ENCODE measurements around the gene MMP23B.
A peak's percentile ranks its signal among the peaks of the same experiment; 100 is the strongest.

MMP23B gene

GRCh38 chr1:1620433-1621139 lies 11.4 kb upstream of the MMP23B start:
- TF ChIP-seq GATA1 (IDR thresholded peaks at IDR 0.05; ENCODE audit: low read depth, low read length) = no peak
- no peak for TF ChIP-seq POLR2A (IDR thresholded peaks at IDR 0.05; ENCODE audit: low read length)
- no peak for DNase-seq

- no peak for DNase-seq
- TF ChIP-seq GATA1 (IDR thresholded peaks at IDR 0.05; ENCODE audit: low read depth, low read length) = no peak
- no peak for TF ChIP-seq POLR2A (IDR thresholded peaks at IDR 0.05; ENCODE audit: low read length)
Observed at GRCh38 chr1:1621173-1622009, 10.6 kb upstream of the MMP23B start.

GRCh38 chr1:1622010-1622787 lies 9.8 kb upstream of the MMP23B start:
- TF ChIP-seq GATA1 (IDR thresholded peaks at IDR 0.05; ENCODE audit: low read depth, low read length) (no peak), POLR2A (IDR thresholded peaks at IDR 0.05; ENCODE audit: low read length) (no peak)
- no peak for DNase-seq

GRCh38 chr1:1622788-1623094 lies 9.2 kb upstream of the MMP23B start:
- TF ChIP-seq GATA1 (IDR thresholded peaks at IDR 0.05; ENCODE audit: low read depth, low read length) (no peak), POLR2A (IDR thresholded peaks at IDR 0.05; ENCODE audit: low read length) (no peak)
- DNase-seq = no peak

GRCh38 chr1:1623181-1623630 lies 8.8 kb upstream of the MMP23B start:
- TF ChIP-seq GATA1 (IDR thresholded peaks at IDR 0.05; ENCODE audit: low read depth, low read length) (no peak), POLR2A (IDR thresholded peaks at IDR 0.05; ENCODE audit: low read length) (no peak)

GRCh38 chr1:1623631-1624442 lies 8.1 kb upstream of the MMP23B start:
- no peak for DNase-seq
- TF ChIP-seq GATA1 (IDR thresholded peaks at IDR 0.05; ENCODE audit: low read depth, low read length) = no peak
- no peak for TF ChIP-seq POLR2A (IDR thresholded peaks at IDR 0.05; ENCODE audit: low read length)

More at GRCh38 chr1:1623181-1623630, 8.8 kb upstream of the MMP23B start:
- DNase-seq = no peak

- peak in 1 of 2 experiments; percentile 18 for DNase-seq
- TF ChIP-seq GATA1 (IDR thresholded peaks at IDR 0.05; ENCODE audit: low read depth, low read length) (no peak), POLR2A (IDR thresholded peaks at IDR 0.05; ENCODE audit: low read length) (no peak)
Observed at GRCh38 chr1:1624443-1625403, 7.2 kb upstream of the MMP23B start.

GRCh38 chr1:1625404-1625775 lies 6.6 kb upstream of the MMP23B start:
- no peak for DNase-seq
- TF ChIP-seq POLR2A (IDR thresholded peaks at IDR 0.05; ENCODE audit: low read length) = no peak
- no peak for TF ChIP-seq GATA1 (IDR thresholded peaks at IDR 0.05; ENCODE audit: low read depth, low read length)

GRCh38 chr1:1625824-1626206 lies 6.2 kb upstream of the MMP23B start:
- DNase-seq = no peak
- TF ChIP-seq POLR2A (IDR thresholded peaks at IDR 0.05; ENCODE audit: low read length) (no peak), GATA1 (IDR thresholded peaks at IDR 0.05; ENCODE audit: low read depth, low read length) (no peak)

- no peak for DNase-seq
- TF ChIP-seq GATA1 (IDR thresholded peaks at IDR 0.05; ENCODE audit: low read depth, low read length) = no peak
- no peak for TF ChIP-seq POLR2A (IDR thresholded peaks at IDR 0.05; ENCODE audit: low read length)
Observed at GRCh38 chr1:1626207-1627141, 5.5 kb upstream of the MMP23B start.

- TF ChIP-seq GATA1 (IDR thresholded peaks at IDR 0.05; ENCODE audit: low read depth, low read length) = no peak
- TF ChIP-seq POLR2A (IDR thresholded peaks at IDR 0.05; ENCODE audit: low read length) = no peak
- DNase-seq = no peak
Observed at GRCh38 chr1:1627261-1627828, 4.6 kb upstream of the MMP23B start.

Measured in erythroblast (primary cell).